Measurements from ENCODE around the gene HPS4.

DNA sequence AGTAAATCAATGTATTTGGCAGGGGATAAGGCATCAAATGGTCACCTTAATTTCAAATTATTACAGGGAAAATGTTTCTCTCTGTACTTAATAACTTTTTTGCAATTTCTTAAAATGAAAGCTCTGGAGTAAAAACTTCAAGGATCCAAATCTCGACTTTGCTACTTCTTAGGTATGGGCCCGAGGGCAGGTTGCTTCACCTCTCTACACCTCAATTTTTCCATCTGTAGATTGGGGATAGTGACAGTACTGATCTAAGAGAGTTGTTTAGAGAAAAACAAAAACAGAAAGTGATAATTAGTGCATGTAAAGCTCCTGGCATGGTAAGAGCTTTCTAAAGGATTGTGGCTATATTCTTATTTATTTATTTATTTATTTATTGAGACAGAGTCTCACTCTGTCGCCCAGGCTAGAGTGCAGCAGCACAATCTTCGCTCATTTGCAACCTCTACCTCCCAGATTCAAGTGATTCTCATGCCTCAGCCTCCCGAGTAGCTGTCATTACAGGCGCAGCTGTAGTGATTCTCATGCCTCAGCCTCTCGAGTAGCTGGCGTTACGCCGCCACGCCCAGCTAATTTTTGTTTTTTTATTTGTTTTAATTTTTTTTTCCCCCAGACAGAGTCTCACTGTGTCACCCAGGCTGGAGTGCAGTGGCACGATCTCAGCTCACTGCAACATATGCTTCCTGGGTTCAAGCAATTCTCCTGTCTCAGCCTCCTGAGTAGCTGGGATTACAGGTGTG is 31.0 kb upstream of the HPS4 start:
- TF ChIP-seq POLR2A (IDR thresholded peaks at IDR 0.05) (no peak), CTCF (IDR thresholded peaks at IDR 0.05) (no peak)
